GM21528 (cell line): ENCODE results near the gene RABL3.
"Not testable (repeated sequence)": the region's sequence is repeated elsewhere in the genome, so short reads cannot be mapped to it uniquely, and the experiment has no call there.

Experiments
- ATAC-seq: cut with Tn5 transposase; IDR thresholded peaks from one replicate; pipeline ENCODE4 v1.9.1; 2021; ENCODE audit warnings: mild to moderate bottlenecking, moderate library complexity; ENCODE audit not compliant: unreplicated experiment, low FRiP score

The RABL3 gene

GRCh38 chr3:120649830-120650233 is 92.5 kb downstream of the RABL3 start:
- no peak for ATAC-seq

GRCh38 chr3:120648290-120648689 is 94.0 kb downstream of the RABL3 start:
- ATAC-seq: no peak

- no peak for ATAC-seq
Measured at GRCh38 chr3:120646771-120647432, 95.4 kb downstream of the RABL3 start.

GRCh38 chr3:120645083-120645845 is 97.1 kb downstream of the RABL3 start:
- no peak for ATAC-seq

GRCh38 chr3:120642368-120642948 is 99.9 kb downstream of the RABL3 start:
- ATAC-seq: no peak

- no peak for ATAC-seq
Measured at GRCh38 chr3:120641696-120642246, 100.5 kb downstream of the RABL3 start.

GRCh38 chr3:120640231-120640630 is 102.1 kb downstream of the RABL3 start:
- no peak for ATAC-seq

- not testable (repeated sequence) for ATAC-seq
Measured at GRCh38 chr3:120638820-120639219, 103.5 kb downstream of the RABL3 start.

- no peak for ATAC-seq
Measured at GRCh38 chr3:120637851-120638559, 104.3 kb downstream of the RABL3 start.

- no peak for ATAC-seq
Measured at GRCh38 chr3:120636795-120637401, 105.4 kb downstream of the RABL3 start.
